NCI-H345 treated with DMSO at 0.1 percent for 48 hours (cell line): Measurements from ENCODE around the gene DBH.

ENCODE experiments used
- DNase-seq: peaks from one replicate; lab custom pipeline; 2025; ENCODE audit not compliant: unreplicated experiment; lab: John Stamatoyannopoulos, UW

Gene DBH

GRCh38 chr9:133696071-133696472 lies 59.9 kb downstream of the DBH start:
- no peak for DNase-seq

- DNase-seq: no peak
Observed at GRCh38 chr9:133699546-133699945, 63.4 kb downstream of the DBH start.

- no peak for DNase-seq
Observed at GRCh38 chr9:133700819-133701320, 64.7 kb downstream of the DBH start.

- DNase-seq: no peak
Observed at GRCh38 chr9:133701321-133701980, 65.3 kb downstream of the DBH start.

- DNase-seq: peak; percentile 29
Observed at GRCh38 chr9:133701981-133702797, 66.0 kb downstream of the DBH start.

GRCh38 chr9:133702798-133703590 lies 66.8 kb downstream of the DBH start:
- peak; percentile 39 for DNase-seq

GRCh38 chr9:133703591-133704399 lies 67.6 kb downstream of the DBH start:
- peak; percentile 43 for DNase-seq

DNA sequence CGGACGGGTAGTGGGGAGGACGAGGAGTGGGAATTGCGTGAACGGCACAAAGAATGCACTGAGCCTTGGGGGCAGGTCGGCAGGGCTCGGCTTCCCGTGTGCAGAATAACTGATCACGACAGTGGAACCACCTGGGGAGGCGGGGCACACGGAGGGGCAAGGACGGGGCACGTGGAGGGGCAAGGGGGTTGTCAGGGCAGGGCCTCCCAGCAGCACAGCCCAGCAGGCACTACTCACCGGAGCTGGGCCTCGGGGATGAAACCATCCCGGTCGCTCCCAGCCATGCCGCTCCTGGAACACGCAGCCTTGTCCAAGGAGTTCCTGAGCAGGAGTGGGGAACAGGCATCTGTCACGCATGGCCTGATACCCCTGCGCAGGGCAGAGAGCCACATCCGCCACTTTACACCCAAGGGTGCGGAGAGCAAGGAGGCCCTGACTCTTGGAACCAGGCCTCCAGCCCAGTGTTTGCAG lies 68.6 kb downstream of the DBH start:
- no peak for DNase-seq

GRCh38 chr9:133705576-133705975 lies 69.4 kb downstream of the DBH start:
- DNase-seq: no peak

GRCh38 chr9:133706307-133707050 lies 70.3 kb downstream of the DBH start:
- no peak for DNase-seq

GRCh38 chr9:133707065-133707762 lies 71.1 kb downstream of the DBH start:
- peak; percentile 3 for DNase-seq

GRCh38 chr9:133707763-133708245 lies 71.6 kb downstream of the DBH start:
- DNase-seq: no peak

GRCh38 chr9:133708246-133709014 lies 72.3 kb downstream of the DBH start:
- DNase-seq: no peak
